Endothelial cell of umbilical vein (primary cell): ENCODE results near the gene PROZ. TPM values are rescaled to one million over a fixed set of nuclear protein-coding genes. Genes with fewer than 3 reads are reported as not detected.
"Not testable (repeated sequence)": the region's sequence is repeated elsewhere in the genome, so short reads cannot be mapped to it uniquely, and the experiment has no call there.

Experiments used
- BruUV-seq: library from RNA; stranded (reverse); fragments of 400-500 nt; replicated peaks from 2 replicates; lab custom pipeline; 2021; lab: Mats Ljungman, UMichigan
- CTCF ChIA-PET: fragments of 300-600, 350-600 bp; sonication (Branson Sonifier 250); formaldehyde crosslinking; loops from one replicate; lab custom pipeline; 2021; ENCODE audit warnings: antibody characterized with exemption, inconsistent platforms; lab: Charles Lee
- POLR2A ChIA-PET: fragments of 300-600, 350-600 bp; sonication (Branson Sonifier 250); formaldehyde crosslinking; loops from one replicate; lab custom pipeline; 2021; ENCODE audit warnings: antibody characterized with exemption, inconsistent platforms; lab: Charles Lee
- DNase-seq: peaks from one replicate; pipeline ENCODE4 v3.0.0-alpha.2; 2011; ENCODE audit warnings: low read depth, low spot score
- FAIRE-seq: peaks from 2 replicates; lab custom pipeline; 2011; peaks lifted over from hg19 to GRCh38; lab: Jason Lieb, UNC
- H2AFZ ChIP-seq: 2 replicates; pipeline ENCODE4 v1.6.0; 2012; ENCODE audit warnings: low read depth, low read length, control low read depth, inconsistent platforms
- H3K27ac ChIP-seq: 2 replicates; pipeline ENCODE4 v1.5.1; 2011; ENCODE audit warnings: low read depth, mild to moderate bottlenecking, control low read depth, low read length, moderate library complexity; ENCODE audit not compliant: insufficient read depth
- H3K27me3 ChIP-seq, 2 experiments: 2 replicates each; pipeline versions ENCODE4 v1.6.0 to v1.6.1; 2011; ENCODE audit warnings: low read length in 2 of 2, mixed read lengths in 1 of 2; ENCODE audit not compliant: control insufficient read depth in 2 of 2, insufficient read depth in 2 of 2
- H3K36me3 ChIP-seq, 2 experiments: 2 replicates in 1 of 2; 3 replicates in 1 of 2; pipeline ENCODE4 v1.5.1; 2011; ENCODE audit warnings: low read length in 2 of 2, mild to moderate bottlenecking in 1 of 2, moderate library complexity in 1 of 2; ENCODE audit not compliant: control insufficient read depth in 2 of 2, insufficient read depth in 2 of 2; ENCODE audit errors: extremely low read depth in 1 of 2
- H3K4me1 ChIP-seq: 3 replicates; pipeline ENCODE4 v1.5.1; 2011; ENCODE audit warnings: mild to moderate bottlenecking, low read length; ENCODE audit not compliant: control insufficient read depth, insufficient read depth; ENCODE audit errors: extremely low read depth
- H3K4me2 ChIP-seq: 2 replicates; pipeline ENCODE4 v1.6.1; 2011; ENCODE audit warnings: low read length, control low read depth, mixed read lengths; ENCODE audit not compliant: insufficient read depth
- H3K4me3 ChIP-seq, 3 experiments: fragments of 200-600 bp in 1 of 3; sonication (generic), shearing (Covaris generic) in 1 of 3; replicated peaks in 1 of 3; 2 replicates each; pipeline ENCODE4 v1.5.1; 2011 to 2016; ENCODE audit warnings: control low read depth in 3 of 3, low read length in 3 of 3, mild to moderate bottlenecking in 2 of 3, inconsistent platforms in 1 of 3, low read depth in 1 of 3, moderate library complexity in 1 of 3; ENCODE audit not compliant: insufficient read depth in 1 of 3
- H3K79me2 ChIP-seq: 2 replicates; pipeline ENCODE4 v1.6.0; 2012; ENCODE audit warnings: low read length, inconsistent platforms; ENCODE audit not compliant: control insufficient read depth, insufficient read depth
- H3K9ac ChIP-seq: replicated peaks from 2 replicates; pipeline ENCODE3; 2011; ENCODE audit warnings: low read length, control low read depth; ENCODE audit not compliant: insufficient read depth; ENCODE audit errors: extremely low read depth
- H3K9me1 ChIP-seq: replicated peaks from 3 replicates; pipeline ENCODE4 v1.6.0; 2011; ENCODE audit warnings: mild to moderate bottlenecking, low read length; ENCODE audit not compliant: control insufficient read depth, insufficient read depth; ENCODE audit errors: extremely low read depth
- H3K9me3 ChIP-seq: replicated peaks from 2 replicates; pipeline ENCODE4 v1.5.1; 2012; ENCODE audit warnings: low read length, inconsistent platforms; ENCODE audit not compliant: control insufficient read depth, insufficient read depth
- H4K20me1 ChIP-seq: replicated peaks from 2 replicates; pipeline ENCODE3; 2011; ENCODE audit warnings: mild to moderate bottlenecking, low read length; ENCODE audit not compliant: control insufficient read depth, insufficient read depth; ENCODE audit errors: extremely low read depth
- EZH2 ChIP-seq: IDR thresholded peaks from 2 replicates; pipeline ENCODE4 v1.6.1; 2012; ENCODE audit warnings: borderline replicate concordance, low read depth, mild to moderate bottlenecking, moderate library complexity, low read length, inconsistent platforms; ENCODE audit not compliant: severe bottlenecking
- FOS ChIP-seq: IDR thresholded peaks from 2 replicates; pipeline ENCODE4 v1.6.1; 2011; ENCODE audit warnings: mild to moderate bottlenecking, low read length, moderate library complexity, borderline replicate concordance; ENCODE audit not compliant: insufficient read depth
- JUN ChIP-seq: IDR thresholded peaks from 2 replicates; pipeline ENCODE4 v1.6.1; 2011; ENCODE audit warnings: borderline replicate concordance, low read depth; ENCODE audit not compliant: insufficient read length, insufficient read depth
- MYC ChIP-seq: IDR thresholded peaks from one replicate; pipeline ENCODE4 v1.6.1; 2011; ENCODE audit warnings: mild to moderate bottlenecking, low read depth, low read length
- POLR2AphosphoS5 ChIP-seq: IDR thresholded peaks from 2 replicates; pipeline ENCODE4 v1.6.1; 2012; ENCODE audit warnings: low read depth, mild to moderate bottlenecking, control low read depth, low read length, moderate library complexity; ENCODE audit not compliant: insufficient read depth
- dilution Hi-C: fragments of 300-500 bp; cut with MboI; formaldehyde crosslinking; loops from one replicate; pipeline ENCODE4 v1.15.0; 2019; ENCODE audit warnings: low sequenced_read_pairs; ENCODE audit not compliant: extremely low pct_ligation_motif_present
- intact Hi-C: fragments of 100-400 bp; cut with micrococcal nuclease; formaldehyde crosslinking; loops from one replicate; pipeline ENCODE4 v1.10.0; 2022
- polyA plus RNA-seq, 4 experiments: library from polyadenylated mRNA; depleted of rRNA in 3 of 4; stranded (reverse) in 3 of 4; unstranded in 1 of 4; fragments of >200 nt; gene quantifications; 2 replicates each; pipeline versions ENCODE4 v1.2.1 to v1.2.3, GENCODE V29; 2011 to 2012; ENCODE audit warnings: missing spikeins in 1 of 4
- total RNA-seq: library from RNA; stranded (reverse); gene quantifications from 2 replicates; pipeline ENCODE4 v1.2.3, GENCODE V29; 2021

The PROZ gene
- total and polyA plus RNA-seq, 2 donors (not counting 3 experiments of a cell fraction or from before 2014, with no cell fraction given): not detected

GRCh38 chr13:113110048-113110851, 48.2 kb upstream of the PROZ start:
- Histone ChIP-seq H3K9me3 (no peaks in the 10 kb centered on the region), H4K20me1 (no peaks in the 10 kb centered on the region), H3K36me3 (no peaks in the 10 kb centered on the region), H3K27me3 (peaks cover 17 to 22% of the 10 kb centered on the region in 2 experiments), H3K9ac (no peak overlapping the region), H3K27ac (no peak overlapping the region), H2AFZ (peak overlapping the region; percentile 26), H3K4me2 (no peak overlapping the region), H3K79me2 (no peaks in the 10 kb centered on the region), H3K4me3 (no peak overlapping the region), H3K4me1 (no peaks in the 10 kb centered on the region), H3K9me1 (no peaks in the 10 kb centered on the region)
- intact Hi-C loops (no loop called here), dilution Hi-C loops (no loop called here)
- TF ChIP-seq MYC (no peak), FOS (no peak), JUN (no peak), EZH2 (peak; percentile 95)
- no TSS peak for BruUV-seq
- ChIA-PET POLR2A (no interaction called here), CTCF (interaction anchor here (0.6 kb wide), 1 partner anchor 19 kb away, joined by 3 read pairs; no protein-coding TSS in a partner anchor)
- FAIRE-seq (no peak), DNase-seq (no peak)

- BruUV-seq: no TSS peak
- no peak overlapping the region for H3K4me3 ChIP-seq
- CTCF ChIA-PET: no interaction called here
Observed at GRCh38 chr13:113110852-113111315, 47.6 kb upstream of the PROZ start.

GRCh38 chr13:113111821-113112220, 46.6 kb upstream of the PROZ start:
- H3K9ac ChIP-seq, DNase-seq, H3K4me2 ChIP-seq, H2AFZ ChIP-seq, H4K20me1 ChIP-seq, H3K79me2 ChIP-seq, BruUV-seq, H3K9me3 ChIP-seq, POLR2A ChIA-PET, CTCF ChIA-PET, H3K4me1 ChIP-seq, H3K36me3 ChIP-seq, intact Hi-C loops, dilution Hi-C loops, H3K4me3 ChIP-seq, FAIRE-seq, H3K27ac ChIP-seq, H3K9me1 ChIP-seq: not testable (repeated sequence)
- peaks cover 17 to 22% of the 10 kb centered on the region in 2 experiments for H3K27me3 ChIP-seq

More at GRCh38 chr13:113110852-113111315, 47.6 kb upstream of the PROZ start:
- Histone ChIP-seq H3K9me1 (no peaks in the 10 kb centered on the region), H3K36me3 (no peaks in the 10 kb centered on the region), H3K27me3 (peaks cover 17 to 22% of the 10 kb centered on the region in 2 experiments), H3K9me3 (no peaks in the 10 kb centered on the region), H3K4me2 (no peak overlapping the region), H4K20me1 (no peaks in the 10 kb centered on the region), H3K9ac (no peak overlapping the region), H3K4me1 (no peaks in the 10 kb centered on the region), H2AFZ (peak overlapping the region; percentile 26), H3K79me2 (no peaks in the 10 kb centered on the region), H3K27ac (no peak overlapping the region)
- intact Hi-C loops (no loop called here), dilution Hi-C loops (no loop called here)
- TF ChIP-seq POLR2AphosphoS5: no peak
- FAIRE-seq (no peak), DNase-seq (no peak)
- POLR2A ChIA-PET: no interaction called here
